Fibroblast of skin of right quadriceps (primary cell): ENCODE data around the gene RRAS.
"Not testable (repeated sequence)": the region's sequence is repeated elsewhere in the genome, so short reads cannot be mapped to it uniquely, and the experiment has no call there.

Source experiments
- DNase-seq: peaks from one replicate; pipeline ENCODE4 v3.0.0-alpha.2; 2013

RRAS gene

GRCh38 chr19:49652551-49653465 is 12.9 kb upstream of the RRAS start:
- DNase-seq, result no peak

GRCh38 chr19:49651820-49652550 is 12.0 kb upstream of the RRAS start:
- DNase-seq, result no peak

GRCh38 chr19:49651029-49651819 is 11.3 kb upstream of the RRAS start:
- DNase-seq, result no peak

- no peak for DNase-seq
Measured at GRCh38 chr19:49646586-49646985, 6.6 kb upstream of the RRAS start.

GRCh38 chr19:49645995-49646394 is 6.1 kb upstream of the RRAS start:
- no peak for DNase-seq

GRCh38 chr19:49645592-49645991 is 5.6 kb upstream of the RRAS start:
- no peak for DNase-seq

- no peak for DNase-seq
Measured at GRCh38 chr19:49643466-49643865, 3.5 kb upstream of the RRAS start.

GRCh38 chr19:49642492-49643035 is 2.6 kb upstream of the RRAS start:
- DNase-seq, result no peak

GRCh38 chr19:49641688-49642491 is 1.9 kb upstream of the RRAS start, which contains the start of gene SCAF1:
Gene SCAF1, plus strand, starts transcription at chr19:49642209. Its CDS starts 2,818 bp downstream, at chr19:49645027.
- peak; percentile 100 for DNase-seq

GRCh38 chr19:49639401-49640112 is 386 bp downstream of the RRAS start:
- DNase-seq, result no peak

GRCh38 chr19:49637821-49638738 is 1.9 kb downstream of the RRAS start:
- peak; percentile 78 for DNase-seq

- DNase-seq, result no peak
Measured at GRCh38 chr19:49636233-49636932, 3.6 kb downstream of the RRAS start.

- no peak for DNase-seq
Measured at GRCh38 chr19:49635530-49636232, 4.3 kb downstream of the RRAS start.

GRCh38 chr19:49633273-49633672 is 6.7 kb downstream of the RRAS start:
- DNase-seq, result not testable (repeated sequence)

- no peak for DNase-seq
Measured at GRCh38 chr19:49632576-49632975, 7.4 kb downstream of the RRAS start.

GRCh38 chr19:49631610-49632192 is 8.2 kb downstream of the RRAS start:
- DNase-seq, result no peak

GRCh38 chr19:49631014-49631588 is 8.8 kb downstream of the RRAS start:
- no peak for DNase-seq

GRCh38 chr19:49629659-49630058 is 10.3 kb downstream of the RRAS start:
- DNase-seq, result no peak
